Stimulated activated CD8-positive, alpha-beta memory T cell treated with anti-CD3 and anti-CD28 coated beads, Interleukin-12 subunit alpha, Interleukin-12 subunit beta, amount 100 ng/mL, for 24 hours (primary cell): ENCODE results near the gene INTS1.

ENCODE experiments used
- DNase-seq: peaks from one replicate; pipeline ENCODE4 v3.0.0-alpha.2; 2020; ENCODE audit errors: extremely low read depth

INTS1 gene

GRCh38 chr7:1542841-1543747 is 38.9 kb upstream of the INTS1 start:
- no peak for DNase-seq

DNA sequence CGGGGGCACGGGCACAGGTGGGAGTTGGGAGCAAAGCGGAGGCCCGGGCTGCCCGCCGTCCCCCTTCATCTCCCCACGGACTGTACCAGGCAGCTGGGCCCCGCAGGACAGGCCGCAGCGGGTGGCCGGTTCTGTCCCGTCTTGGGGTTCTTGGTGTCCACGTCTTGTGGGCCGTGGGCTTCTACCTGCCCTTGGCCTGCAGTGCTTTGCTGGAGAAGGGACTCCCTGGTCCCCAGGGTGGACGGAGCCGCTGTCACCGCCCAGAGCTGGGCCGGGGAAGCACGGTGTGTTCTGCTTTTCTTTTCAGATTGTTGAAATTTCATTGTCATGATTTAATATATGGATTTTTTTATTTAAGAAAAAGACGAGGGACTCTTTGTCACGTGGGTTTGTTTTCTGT is 38.1 kb upstream of the INTS1 start:
- no peak for DNase-seq

- DNase-seq: no peak
Observed at GRCh38 chr7:1541431-1542162, 37.4 kb upstream of the INTS1 start.

DNA sequence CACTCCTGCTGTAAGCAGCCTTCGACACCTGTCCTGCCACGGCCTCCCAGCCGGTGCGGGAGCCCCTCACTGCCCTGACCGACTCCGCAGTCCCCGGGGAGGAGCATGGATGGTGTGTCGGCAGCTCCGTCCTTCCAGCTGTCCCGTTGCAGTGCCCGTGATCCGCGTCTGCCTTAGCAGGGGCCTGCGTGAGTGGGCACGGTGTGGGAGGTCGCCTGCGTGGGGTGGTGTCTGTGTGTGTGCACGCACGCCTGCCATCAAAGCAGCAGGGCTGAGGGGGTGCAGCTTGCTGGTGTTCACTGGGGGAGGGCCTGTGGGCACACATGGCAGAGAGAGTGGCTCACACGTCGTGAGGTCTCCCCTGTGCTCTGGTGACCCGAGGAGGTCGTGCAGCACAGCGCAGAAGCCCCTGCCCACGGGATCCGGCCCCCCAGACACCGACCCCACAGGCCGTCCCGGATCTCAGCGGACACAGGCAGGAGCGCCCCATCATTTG is 36.6 kb upstream of the INTS1 start:
- no peak for DNase-seq

GRCh38 chr7:1539882-1540775 is 35.9 kb upstream of the INTS1 start:
- no peak for DNase-seq

- no peak for DNase-seq
Observed at GRCh38 chr7:1539181-1539881, 35.1 kb upstream of the INTS1 start.

DNA sequence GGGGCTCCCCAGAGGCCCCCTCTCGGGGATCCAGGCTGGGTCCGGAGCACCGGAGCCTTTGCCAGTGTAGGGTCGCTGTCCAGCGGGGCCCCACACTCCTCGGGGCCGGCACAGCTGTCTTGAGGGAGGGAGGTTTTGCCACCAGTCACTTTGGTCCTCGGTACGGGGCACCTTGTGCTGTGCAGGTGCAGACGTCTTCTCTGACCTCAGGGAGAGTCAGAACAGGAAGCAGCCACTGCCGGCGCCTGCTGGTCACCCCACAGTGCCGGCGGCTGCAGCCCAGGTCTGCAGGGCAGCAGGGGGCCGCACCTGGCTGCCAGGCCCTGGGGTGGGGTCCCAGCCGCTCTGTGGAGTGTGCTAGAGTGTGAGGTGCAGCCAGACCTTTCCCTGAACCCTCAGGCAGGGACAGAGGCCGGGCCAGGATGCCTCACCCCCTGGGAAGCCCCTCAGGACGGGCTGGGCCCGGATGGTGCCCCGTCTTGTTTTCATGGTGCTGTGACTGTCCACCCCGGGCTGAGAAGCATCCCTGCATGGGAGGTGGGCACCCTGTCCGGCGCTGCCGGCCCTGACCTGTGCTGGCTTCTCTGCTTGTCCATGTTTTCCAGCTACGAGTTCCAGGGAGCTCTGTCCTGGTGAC is 34.5 kb upstream of the INTS1 start:
- no peak for DNase-seq

- DNase-seq: no peak
Observed at GRCh38 chr7:1537535-1538412, 33.6 kb upstream of the INTS1 start.

GRCh38 chr7:1536743-1537534 is 32.8 kb upstream of the INTS1 start:
- DNase-seq: no peak

DNA sequence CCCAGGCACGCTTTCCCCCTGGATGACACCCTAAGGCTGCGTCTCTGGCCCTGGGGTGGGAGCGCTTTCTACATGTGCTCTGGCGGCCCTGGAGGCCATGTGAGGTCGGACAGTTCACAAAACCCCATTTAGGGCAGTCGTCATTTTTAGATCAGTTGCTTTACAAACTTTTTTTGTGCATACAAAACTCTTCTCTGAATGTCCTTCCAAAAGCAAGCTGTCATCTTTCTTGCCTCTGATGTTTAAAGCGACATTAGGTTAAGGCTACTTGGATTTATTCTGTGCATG is 32.2 kb upstream of the INTS1 start:
- DNase-seq: no peak

DNA sequence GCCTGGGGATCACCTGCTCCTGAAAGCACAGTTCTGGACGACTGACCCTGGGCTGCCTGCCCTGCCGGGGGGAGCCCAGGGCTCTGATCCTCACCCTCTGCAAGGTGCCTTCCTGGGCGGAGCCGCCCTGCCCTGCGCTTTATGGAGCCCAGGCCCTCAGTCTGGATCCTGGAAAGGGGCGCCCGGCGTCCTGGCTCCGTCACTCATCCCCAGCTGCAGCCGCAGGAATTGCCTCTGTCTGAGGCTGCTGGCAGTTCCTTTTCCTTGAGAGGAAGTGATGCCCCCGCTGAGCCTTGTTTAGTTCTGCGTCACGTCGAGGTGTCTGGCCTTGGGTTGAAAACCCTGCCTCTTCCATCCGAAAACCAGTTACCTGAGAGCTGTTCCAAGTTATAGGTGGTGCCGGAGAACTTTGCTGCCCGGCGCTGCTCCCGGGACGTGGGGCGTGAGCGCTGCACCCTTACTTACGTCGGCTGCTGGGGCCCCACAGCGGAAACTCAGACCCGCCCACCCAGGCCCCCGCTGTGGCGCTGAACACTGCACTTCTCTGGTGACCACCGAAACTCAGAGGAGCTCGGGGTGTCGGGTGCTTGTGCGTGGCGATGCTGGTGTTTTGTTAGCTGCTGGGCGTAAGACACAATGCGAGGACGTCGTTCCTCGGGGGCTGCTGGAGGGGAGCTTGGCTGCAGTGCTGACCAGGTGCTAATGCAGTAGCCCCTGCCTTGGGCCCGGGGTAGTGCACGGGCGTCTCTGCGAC is 31.7 kb upstream of the INTS1 start:
- no peak for DNase-seq

- DNase-seq: no peak
Observed at GRCh38 chr7:1535100-1535458, 30.9 kb upstream of the INTS1 start.

DNA sequence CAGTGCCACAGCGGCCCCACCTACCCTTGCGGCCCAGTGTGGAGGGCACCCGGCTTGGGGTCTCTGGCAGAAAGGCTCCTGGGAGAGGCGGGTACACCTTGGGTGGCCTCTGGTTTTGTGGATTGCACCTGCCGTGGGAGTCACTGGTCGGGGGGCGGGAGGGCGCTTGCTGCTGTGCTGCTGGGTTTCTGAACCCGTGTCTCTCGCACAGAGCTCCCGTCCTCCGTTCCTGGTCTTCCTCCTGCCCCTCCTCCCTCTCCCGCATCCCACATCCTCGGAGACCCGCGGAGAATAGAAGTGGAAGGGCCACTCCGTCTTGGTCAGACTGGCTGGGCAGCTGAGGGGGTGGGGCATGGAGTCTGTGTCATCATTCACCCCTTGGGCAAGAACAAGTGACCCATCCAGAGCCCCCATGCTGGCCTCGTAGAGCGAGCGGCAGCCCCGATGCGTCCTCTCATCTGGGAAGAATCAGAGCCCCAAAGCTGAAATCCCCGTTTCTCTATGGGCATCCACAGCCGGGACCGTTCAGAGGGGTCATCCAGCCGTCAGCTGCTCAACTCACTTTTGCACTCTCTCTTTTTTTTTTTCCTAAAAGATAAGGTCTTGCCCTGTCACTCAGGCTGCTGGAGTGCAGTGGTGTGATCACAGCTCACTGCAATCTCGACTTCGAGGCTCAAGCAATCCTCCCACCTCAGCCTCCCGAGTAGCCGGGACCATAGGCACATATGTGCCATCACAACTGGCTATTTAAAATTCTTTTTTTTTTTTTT is 30.3 kb upstream of the INTS1 start:
- DNase-seq: no peak

DNA sequence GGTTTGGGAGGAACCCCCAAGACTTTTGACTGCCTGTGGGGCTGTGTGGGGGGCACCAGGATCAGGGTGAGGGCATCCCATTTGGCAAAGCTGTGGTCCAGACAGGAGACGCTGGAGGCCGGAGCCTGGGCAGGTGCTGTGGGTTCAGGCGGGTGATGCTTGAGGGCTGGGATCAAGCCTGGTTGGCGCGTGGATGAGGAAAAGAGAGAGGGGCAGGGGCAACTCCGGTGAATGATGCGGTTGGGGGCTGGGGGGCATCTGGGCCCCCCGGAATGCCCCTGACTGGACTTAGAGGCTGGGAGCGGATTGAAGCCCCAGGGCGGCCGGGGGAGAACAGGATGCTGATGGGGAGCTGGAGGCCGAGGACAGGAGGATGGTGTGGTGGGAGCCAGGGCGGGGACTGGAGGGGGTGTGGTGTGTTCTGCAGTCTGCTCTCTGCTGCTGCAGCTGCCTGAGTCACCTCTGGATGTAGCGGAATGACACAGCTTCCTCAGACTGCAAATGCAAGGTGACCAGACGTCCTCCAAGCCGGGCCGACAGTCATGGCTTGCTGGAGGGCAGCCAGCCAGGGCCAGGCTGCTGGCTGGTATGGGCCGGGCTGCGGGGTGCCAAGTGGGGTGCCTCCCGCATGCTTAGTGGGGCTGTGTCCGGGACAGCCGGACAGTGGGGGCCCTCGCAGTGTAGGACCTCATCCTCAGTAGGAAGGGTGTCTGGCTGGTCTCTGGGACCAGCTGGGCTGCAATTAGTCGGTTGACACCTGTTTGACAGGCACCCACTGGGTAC is 29.5 kb upstream of the INTS1 start:
- no peak for DNase-seq

DNA sequence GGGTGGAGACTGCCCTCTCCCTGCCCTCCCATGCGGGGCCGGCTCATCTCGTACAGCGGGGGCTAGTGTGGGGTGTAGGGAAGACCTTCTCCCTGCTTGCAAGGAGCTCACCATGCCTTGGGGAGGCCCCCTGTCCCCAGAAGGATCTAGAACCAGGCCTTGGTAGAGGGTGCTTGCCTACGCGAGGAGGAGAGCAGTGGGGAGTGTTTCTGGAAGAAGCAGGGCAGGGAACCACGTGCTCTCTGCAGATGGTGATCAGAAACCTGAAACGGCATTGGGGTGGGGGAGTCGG is 29.0 kb upstream of the INTS1 start:
- DNase-seq: no peak

DNA sequence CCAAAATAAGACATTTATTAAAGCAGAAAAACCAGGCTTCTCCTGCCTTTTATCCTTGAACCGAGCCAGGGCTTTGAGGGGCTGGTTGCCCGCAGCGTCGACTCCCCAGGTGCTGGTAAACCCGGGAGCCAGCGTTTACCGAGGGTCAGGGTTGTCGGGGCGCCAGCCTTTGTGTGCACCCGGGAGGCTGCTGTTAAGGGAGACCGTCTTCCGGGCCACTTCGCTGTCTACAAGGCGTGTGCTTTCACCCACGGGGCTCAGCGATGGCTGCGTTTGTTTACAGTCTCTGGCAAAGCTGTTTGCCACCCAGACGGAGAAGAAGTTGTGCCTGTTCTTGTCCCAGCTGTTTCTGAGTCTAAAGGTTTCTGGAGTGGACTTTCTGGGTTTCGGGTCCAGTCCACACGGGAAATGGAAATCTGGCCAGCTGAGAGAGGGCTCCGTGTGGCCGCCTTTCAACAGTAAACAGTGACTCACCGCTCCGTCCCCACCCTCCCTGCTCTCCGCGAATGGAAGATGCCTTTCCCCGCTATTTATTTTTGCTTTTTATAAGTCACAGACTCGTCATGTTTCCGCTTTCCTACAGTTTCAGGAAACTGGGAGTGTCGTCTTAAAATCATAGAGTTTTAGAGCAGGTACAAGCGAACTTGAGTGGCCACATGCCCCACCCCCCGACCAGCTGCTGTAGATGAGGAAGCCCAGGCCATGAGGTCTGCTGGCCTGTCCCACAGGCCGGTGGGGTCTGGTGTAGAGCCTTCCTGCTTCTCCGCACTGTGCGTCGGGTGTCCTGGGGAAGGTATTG is 28.5 kb upstream of the INTS1 start:
- no peak for DNase-seq
